H1 (cell line): Measurements from ENCODE around the gene VGLL4. TPM values are rescaled to one million over a fixed set of nuclear protein-coding genes. Genes with fewer than 3 reads are reported as not detected.
A peak's percentile ranks its signal among the peaks of the same experiment; 100 is the strongest.

Source experiments
- CTCF ChIA-PET: fragments of 300-600 bp; sonication (Branson Sonifier 250); formaldehyde crosslinking; loops from one replicate; lab custom pipeline; 2021; ENCODE audit not compliant: partially characterized antibody; lab: Charles Lee
- POLR2A ChIA-PET: fragments of 300-600 bp; sonication (Branson Sonifier 250); formaldehyde crosslinking; loops from one replicate; lab custom pipeline; 2021; ENCODE audit warnings: inconsistent platforms; ENCODE audit not compliant: partially characterized antibody; lab: Charles Lee
- DNase-seq, 2 experiments: peaks; one replicate each; pipeline versions ENCODE4 v3.0.0 to v3.0.0-alpha.2; 2010 to 2022; ENCODE audit warnings: low spot score in 2 of 2, low read depth in 1 of 2, mixed read lengths in 1 of 2
- FAIRE-seq: peaks from 2 replicates; lab custom pipeline; 2011; peaks lifted over from hg19 to GRCh38; lab: Jason Lieb, UNC
- H2AFZ ChIP-seq: 2 replicates; pipeline ENCODE4 v1.8.1; 2012; ENCODE audit warnings: low read length, inconsistent platforms
- H2AK5ac ChIP-seq: 2 replicates; pipeline ENCODE4 v1.6.1; 2013; ENCODE audit warnings: low read depth, low read length
- H2BK120ac ChIP-seq: replicated peaks from 2 replicates; pipeline ENCODE3; 2013; ENCODE audit warnings: low read depth, low read length, inconsistent platforms
- H2BK12ac ChIP-seq: 2 replicates; pipeline ENCODE4 v1.6.1; 2013; ENCODE audit warnings: low read depth, low read length
- H2BK15ac ChIP-seq: 2 replicates; pipeline ENCODE4 v1.6.1; 2013; ENCODE audit warnings: low read length
- H2BK20ac ChIP-seq: 2 replicates; pipeline ENCODE4 v1.6.1; 2013; ENCODE audit warnings: low read length
- H2BK5ac ChIP-seq: 2 replicates; pipeline ENCODE4 v1.6.1; 2013; ENCODE audit warnings: low read depth, low read length
- H3K14ac ChIP-seq: 2 replicates; pipeline ENCODE4 v1.6.1; 2013; ENCODE audit warnings: inconsistent platforms; ENCODE audit not compliant: insufficient read length
- H3K18ac ChIP-seq: 2 replicates; pipeline ENCODE4 v1.6.1; 2013; ENCODE audit warnings: low read length; ENCODE audit errors: extremely low read depth
- H3K23ac ChIP-seq: 2 replicates; pipeline ENCODE4 v1.6.1; 2013; ENCODE audit warnings: inconsistent platforms; ENCODE audit not compliant: insufficient read length
- H3K23me2 ChIP-seq: 2 replicates; pipeline ENCODE4 v1.6.1; 2013; ENCODE audit warnings: low read depth, low read length
- H3K27ac ChIP-seq: 2 replicates; pipeline ENCODE4 v1.6.1; 2011; ENCODE audit warnings: low read depth, low read length, inconsistent platforms
- H3K27me3 ChIP-seq, 4 experiments: replicated peaks in 1 of 4; 1 replicate in 1 of 4; 2 replicates in 3 of 4; pipeline versions ENCODE4 v1.6.1 to v1.8.1; 2011 to 2013; ENCODE audit warnings: low read length in 3 of 4, mild to moderate bottlenecking in 3 of 4, inconsistent platforms in 2 of 4, mixed read lengths in 2 of 4, moderate library complexity in 1 of 4; ENCODE audit not compliant: control insufficient read depth in 3 of 4, insufficient read depth in 3 of 4; ENCODE audit errors: extremely low read depth in 1 of 4
- H3K36me3 ChIP-seq, 4 experiments: 2 replicates each; pipeline versions ENCODE4 v1.6.1 to v1.8.1; 2011 to 2013; ENCODE audit warnings: mild to moderate bottlenecking in 4 of 4, low read length in 3 of 4, moderate library complexity in 2 of 4, control low read depth in 1 of 4, inconsistent platforms in 1 of 4; ENCODE audit not compliant: insufficient read depth in 4 of 4, control insufficient read depth in 2 of 4
- H3K4ac ChIP-seq: replicated peaks from 2 replicates; pipeline ENCODE3; 2013; ENCODE audit warnings: low read length, low read depth, mixed read lengths, inconsistent platforms; ENCODE audit not compliant: insufficient read length
- H3K4me1 ChIP-seq, 4 experiments: replicated peaks in 1 of 4; 1 replicate in 1 of 4; 2 replicates in 3 of 4; pipeline versions ENCODE4 v1.6.1 to v1.8.1; 2011 to 2013; ENCODE audit warnings: low read length in 3 of 4, inconsistent platforms in 2 of 4, mixed read lengths in 1 of 4; ENCODE audit not compliant: insufficient read depth in 4 of 4, control insufficient read depth in 3 of 4
- H3K4me2 ChIP-seq, 2 experiments: 2 replicates each; pipeline versions ENCODE4 v1.6.1 to v1.8.1; 2011 to 2013; ENCODE audit warnings: low read depth in 2 of 2, low read length in 2 of 2, control low read depth in 1 of 2, inconsistent platforms in 1 of 2, mild to moderate bottlenecking in 1 of 2; ENCODE audit not compliant: insufficient read depth in 1 of 2
- H3K4me3 ChIP-seq, 4 experiments: fragments of 200-600, 300-600 bp in 1 of 4; sonication (generic), shearing (Covaris generic), sonication (Bioruptor Twin) in 1 of 4; 2 replicates each; pipeline versions ENCODE4 v1.5.1 to v1.8.1; 2011 to 2016; ENCODE audit warnings: low read length in 4 of 4, low read depth in 3 of 4, control low read depth in 2 of 4, inconsistent platforms in 2 of 4, mild to moderate bottlenecking in 2 of 4, mixed read lengths in 1 of 4, moderate library complexity in 1 of 4; ENCODE audit not compliant: insufficient read depth in 2 of 4; ENCODE audit errors: extremely low read depth in 1 of 4
- H3K56ac ChIP-seq: replicated peaks from 2 replicates; pipeline ENCODE3; 2013; ENCODE audit warnings: low read depth, mild to moderate bottlenecking, mixed read lengths, low read length, inconsistent platforms; ENCODE audit not compliant: insufficient read length
- H3K79me1 ChIP-seq: 2 replicates; pipeline ENCODE4 v1.6.1; 2013; ENCODE audit warnings: low read depth, low read length, control low read depth
- H3K79me2 ChIP-seq, 2 experiments: 2 replicates each; pipeline versions ENCODE4 v1.6.1 to v1.8.1; 2012 to 2013; ENCODE audit warnings: low read length in 2 of 2, mild to moderate bottlenecking in 2 of 2, inconsistent platforms in 1 of 2; ENCODE audit not compliant: insufficient read depth in 2 of 2, control insufficient read depth in 1 of 2
- H3K9ac ChIP-seq, 4 experiments: replicated peaks in 1 of 4; 1 replicate in 1 of 4; 2 replicates in 3 of 4; pipeline versions ENCODE4 v1.6.1 to v1.8.1; 2011 to 2013; ENCODE audit warnings: low read depth in 3 of 4, low read length in 3 of 4, control low read depth in 2 of 4, mild to moderate bottlenecking in 2 of 4, moderate library complexity in 2 of 4, inconsistent platforms in 1 of 4; ENCODE audit errors: extremely low read depth in 1 of 4
- H3K9me3 ChIP-seq, 2 experiments: 2 replicates each; pipeline versions ENCODE4 v1.6.1 to v1.8.1; 2012 to 2013; ENCODE audit warnings: mild to moderate bottlenecking in 2 of 2, moderate library complexity in 2 of 2, control low read depth in 1 of 2, inconsistent platforms in 1 of 2, low read depth in 1 of 2, low read length in 1 of 2, mixed read lengths in 1 of 2; ENCODE audit not compliant: insufficient read depth in 2 of 2
- H4K20me1 ChIP-seq, 2 experiments: replicated peaks in 1 of 2; 2 replicates each; pipeline versions ENCODE3 to v1.8.1; 2011 to 2013; ENCODE audit warnings: inconsistent platforms in 2 of 2, low read length in 2 of 2, mild to moderate bottlenecking in 1 of 2; ENCODE audit not compliant: insufficient read depth in 2 of 2, control insufficient read depth in 1 of 2
- H4K5ac ChIP-seq: 2 replicates; pipeline ENCODE4 v1.6.1; 2013; ENCODE audit warnings: low read length, low read depth, mixed read lengths, inconsistent platforms; ENCODE audit not compliant: insufficient read length
- H4K8ac ChIP-seq: 2 replicates; pipeline ENCODE4 v1.8.0; 2013; ENCODE audit warnings: mild to moderate bottlenecking, moderate library complexity, low read length, inconsistent platforms; ENCODE audit not compliant: insufficient read depth; ENCODE audit errors: extremely low read depth
- H4K91ac ChIP-seq: replicated peaks from 2 replicates; pipeline ENCODE3; 2013; ENCODE audit warnings: low read length, mixed read lengths, inconsistent platforms; ENCODE audit not compliant: insufficient read length
- CTBP2 ChIP-seq: IDR thresholded peaks from 2 replicates; pipeline ENCODE4 v1.7.0; 2011; ENCODE audit warnings: borderline replicate concordance, mild to moderate bottlenecking, moderate library complexity, mixed read lengths, low read length; ENCODE audit not compliant: insufficient read depth, insufficient read length
- HDAC6 ChIP-seq: IDR thresholded peaks from one replicate; pipeline ENCODE4 v1.7.1; 2012; ENCODE audit warnings: low read depth, mild to moderate bottlenecking, inconsistent platforms, low read length, moderate library complexity
- KDM1A ChIP-seq: fragments of 200-600, 300-600 bp; sonication (generic); IDR thresholded peaks from 2 replicates; pipeline ENCODE4 v1.7.1; 2016; ENCODE audit warnings: mild to moderate bottlenecking, low read length, borderline replicate concordance
- SP2 ChIP-seq: IDR thresholded peaks from 2 replicates; pipeline ENCODE4 v1.6.1; 2012; ENCODE audit warnings: mild to moderate bottlenecking, low read length, inconsistent platforms
- TEAD4 ChIP-seq: IDR thresholded peaks from 2 replicates; pipeline ENCODE4 v1.6.1; 2012; ENCODE audit warnings: low read depth, low read length, inconsistent platforms, mixed read lengths
- YY1 ChIP-seq: IDR thresholded peaks from 2 replicates; pipeline ENCODE4 v1.6.1; 2011; ENCODE audit warnings: low read depth, mild to moderate bottlenecking, low read length
- WGBS, 2 experiments: shearing (Covaris generic) in 1 of 2; methylation state at CpG; one replicate each; pipeline versions ENCODE4 v1.1.6 to v1.1.7; 2013 to 2015; ENCODE audit warnings: low lambda C conversion rate in 2 of 2, mixed read lengths in 2 of 2, inconsistent platforms in 1 of 2, low coverage in 1 of 2, missing lambda C conversion rate in 1 of 2; ENCODE audit not compliant: insufficient replicate concordance in 2 of 2, insufficient coverage in 1 of 2, insufficient read length in 1 of 2; ENCODE audit errors: extremely low coverage in 1 of 2, missing lambda C conversion rate in 1 of 2; 5-methylcytosine and 5-hydroxymethylcytosine counted together
- polyA plus RNA-seq, 7 experiments: library from polyadenylated mRNA; depleted of rRNA in 3 of 7; stranded (reverse) in 5 of 7; unstranded in 2 of 7; fragments of >200 nt in 5 of 7; fragments of 200-250 nt in 2 of 7; gene quantifications; 1 replicate in 5 of 7; 2 replicates in 1 of 7; 4 replicates in 1 of 7; pipeline versions ENCODE4 v1.2.1 to v1.2.3, GENCODE V29; 2011 to 2013; ENCODE audit warnings: missing spikeins in 2 of 7, mixed read lengths in 2 of 7
- total RNA-seq: library from RNA; stranded (reverse); fragmentation: NEBNext Ultra II Directional; extraction: Animal tissue kit (Norgen Biotek cat#: 25700); gene quantifications from 2 replicates; pipeline ENCODE4 v1.2.1, GENCODE V29; 2021
- TF ChIP-seq, protein P1 (sequence below): IDR thresholded peaks from 2 replicates; pipeline ENCODE4 v1.6.1; 2012; ENCODE audit warnings: inconsistent platforms

Gene VGLL4
- total and polyA plus RNA-seq, 2 of the 8 experiments (the other 6 are each of a cell fraction or from before 2014, with no cell fraction given): 45.1 to 50.0 TPM

DNA sequence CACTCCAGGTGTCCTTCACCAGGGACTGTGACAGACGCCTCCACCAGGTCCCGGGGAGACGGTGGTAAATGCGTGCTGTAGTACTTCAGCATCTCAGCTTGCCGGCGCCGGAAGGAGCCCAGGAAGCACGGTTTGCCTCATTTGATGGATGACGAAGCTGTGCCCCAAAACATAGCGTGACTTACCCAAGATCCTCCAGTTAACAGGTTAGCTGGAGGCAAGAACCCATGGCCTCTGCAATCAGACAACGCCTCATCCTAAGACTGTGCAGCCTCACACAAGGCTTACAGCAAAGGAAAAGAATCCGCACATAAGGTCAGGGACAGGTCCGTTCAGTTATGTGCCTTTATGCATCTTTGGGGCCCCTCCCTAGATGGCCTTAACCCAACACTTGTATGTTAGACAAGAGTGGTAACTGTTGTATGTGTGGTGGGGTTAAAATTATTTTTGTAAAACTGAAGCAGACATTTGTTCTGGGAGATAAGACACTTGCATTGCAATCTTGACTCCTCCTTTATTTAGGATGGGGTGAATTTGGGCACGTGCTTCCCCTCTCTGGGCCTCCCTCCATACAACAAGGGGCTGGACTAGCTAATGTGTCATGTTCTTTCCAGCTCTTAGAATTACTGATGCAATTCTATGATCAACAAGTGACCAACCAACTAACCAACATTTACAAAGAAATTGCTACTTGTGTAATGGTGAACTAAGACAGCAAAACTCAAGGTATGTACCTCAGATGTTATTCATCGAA lies 39.4 kb downstream of the VGLL4 start:
- DNase-seq (no peak), FAIRE-seq (no peak)
- Histone ChIP-seq H3K23me2 (no peaks in the 10 kb centered on the region), H3K27me3 (no peaks in the 10 kb centered on the region), H4K20me1 (peaks cover 4 to 7% of the 10 kb centered on the region in 2 experiments), H2BK12ac (peak overlapping the region; percentile 50; the same call in 1 of the 2 replicates), H2BK120ac (no peak overlapping the region), H3K79me2 (peaks cover 3 to 74% of the 10 kb centered on the region in 2 experiments; a peak in 3 of 4 replicates), H3K36me3 (peaks cover 0 to 7% (median 5%) of the 10 kb centered on the region in 4 experiments; a peak in 3 of 8 replicates), H3K14ac (no peak overlapping the region), H2BK20ac (no peak overlapping the region), H2BK15ac (no peak overlapping the region), H2AK5ac (peak overlapping the region; percentile 72; the same call in 1 of the 2 replicates), H3K27ac (no peak overlapping the region), H3K18ac (no peak overlapping the region), H2AFZ (no peak overlapping the region), H3K23ac (no peak overlapping the region), H4K91ac (no peak overlapping the region), H3K4me2 (peak overlapping the region in 1 of 2 experiments; percentile 14; a peak in 1 of 4 replicates), H3K56ac (no peak overlapping the region), H3K4me3 (no peak overlapping the region), H3K9ac (no peak overlapping the region), H2BK5ac (no peak overlapping the region), H3K4me1 (peaks cover 4 to 21% (median 17%) of the 10 kb centered on the region in 4 experiments), H4K8ac (no peak overlapping the region), H3K4ac (no peak overlapping the region), H4K5ac (no peak overlapping the region), H3K9me3 (no peaks in the 10 kb centered on the region), H3K79me1 (peaks cover 2% of the 10 kb centered on the region)
- CTCF ChIA-PET: no interaction called here
- WGBS, 2 experiments: 75% methylated on average over 11 of the region's 15 CpGs; no CpG with 5 or more reads in 1 of the 2 experiments
- POLR2A ChIA-PET: no interaction called here
- TF ChIP-seq SP2 (no peak), TEAD4 (no peak), CTBP2 (no peak), HDAC6 (no peak), YY1 (no peak), KDM1A (no peak)
- TF ChIP-seq, protein P1, sequence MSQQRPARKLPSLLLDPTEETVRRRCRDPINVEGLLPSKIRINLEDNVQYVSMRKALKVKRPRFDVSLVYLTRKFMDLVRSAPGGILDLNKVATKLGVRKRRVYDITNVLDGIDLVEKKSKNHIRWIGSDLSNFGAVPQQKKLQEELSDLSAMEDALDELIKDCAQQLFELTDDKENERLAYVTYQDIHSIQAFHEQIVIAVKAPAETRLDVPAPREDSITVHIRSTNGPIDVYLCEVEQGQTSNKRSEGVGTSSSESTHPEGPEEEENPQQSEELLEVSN: no peak
